ENCODE results near the gene WNK2. TPM values are rescaled to one million over a fixed set of nuclear protein-coding genes. Genes with fewer than 3 reads are reported as not detected.

Gene WNK2
- total RNA-seq, 2 donors from 2014 or later: 174 to 175 TPM

- ATAC-seq: no peak
- intact Hi-C loops (cut with DNase I): no loop called here
- DNase-seq: peak; percentile 12
These were observed 12.4 kb downstream of the WNK2 start for GRCh38 chr9:93196096-93197055.

DNA sequence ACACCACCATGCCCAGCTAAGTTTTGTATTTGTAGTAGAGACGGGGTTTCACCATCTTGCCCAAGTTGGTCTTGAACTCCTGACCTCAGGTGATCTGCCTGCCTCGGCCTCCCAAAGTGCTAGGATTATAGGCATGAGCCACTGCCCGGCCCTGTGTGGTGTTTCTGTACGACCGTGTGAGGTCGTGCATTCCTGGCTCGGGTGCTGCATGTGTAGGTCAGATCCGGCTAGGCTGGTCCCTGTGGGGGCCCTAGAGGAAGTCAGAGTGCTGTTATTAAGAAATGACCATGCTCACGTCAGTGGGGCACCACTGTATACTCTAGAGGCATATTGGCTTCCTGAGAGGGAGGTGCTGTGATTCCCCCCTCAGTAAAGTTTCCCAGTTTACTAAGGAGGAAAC lies 13.7 kb downstream of the WNK2 start:
- DNase-seq (peak; percentile 12), ATAC-seq (no peak)
- intact Hi-C loops (cut with DNase I): no loop called here

- intact Hi-C loops (cut with DNase I): no loop called here
- ATAC-seq (no peak), DNase-seq (peak; percentile 14)
These were observed 14.3 kb downstream of the WNK2 start for GRCh38 chr9:93198117-93198837.

DNA sequence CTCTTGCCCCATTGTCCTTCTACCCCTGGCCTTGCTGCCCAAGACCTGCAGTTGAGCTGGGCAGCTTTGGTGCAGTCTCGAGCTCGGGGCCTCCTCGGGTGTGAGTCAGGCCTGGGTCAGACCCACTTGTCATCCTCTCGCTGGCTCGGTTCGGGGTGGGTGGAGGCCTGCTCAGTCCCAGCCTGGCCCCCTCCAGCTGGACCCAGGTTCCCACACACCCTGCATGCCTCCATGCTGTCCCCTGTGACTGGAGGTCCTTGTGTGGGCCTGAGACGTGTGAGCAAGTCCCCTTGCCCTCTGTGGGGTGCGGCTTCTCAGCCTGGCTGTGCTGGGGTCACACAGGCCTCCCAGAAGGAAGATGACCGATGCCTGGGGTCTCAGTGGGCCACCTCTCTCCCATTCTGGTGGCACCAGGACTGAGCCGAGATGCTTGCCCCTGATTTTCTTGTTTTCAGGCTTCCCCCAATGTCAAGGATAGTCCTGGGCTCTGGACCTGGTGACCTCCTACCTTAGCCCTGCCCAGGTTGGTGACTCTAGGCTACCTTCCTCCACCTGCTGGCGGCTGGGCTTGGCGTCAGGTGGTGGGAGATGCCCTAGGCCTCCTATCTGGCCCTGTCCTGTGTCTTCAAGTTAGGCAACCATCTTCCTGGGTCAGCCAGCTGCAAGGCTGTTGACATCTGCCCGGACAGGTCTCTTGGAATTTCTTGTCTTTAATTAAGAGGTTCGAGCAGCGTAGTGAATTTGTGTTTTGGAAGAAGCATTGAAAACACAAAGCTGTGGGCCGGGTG lies 15.1 kb downstream of the WNK2 start:
- intact Hi-C loops (cut with DNase I): no loop called here
- DNase-seq: peak; percentile 11
- no peak for ATAC-seq

- DNase-seq (peak; percentile 12), ATAC-seq (no peak)
- intact Hi-C loops (cut with DNase I): no loop called here
These were observed 16.5 kb downstream of the WNK2 start for GRCh38 chr9:93200449-93200742.

DNA sequence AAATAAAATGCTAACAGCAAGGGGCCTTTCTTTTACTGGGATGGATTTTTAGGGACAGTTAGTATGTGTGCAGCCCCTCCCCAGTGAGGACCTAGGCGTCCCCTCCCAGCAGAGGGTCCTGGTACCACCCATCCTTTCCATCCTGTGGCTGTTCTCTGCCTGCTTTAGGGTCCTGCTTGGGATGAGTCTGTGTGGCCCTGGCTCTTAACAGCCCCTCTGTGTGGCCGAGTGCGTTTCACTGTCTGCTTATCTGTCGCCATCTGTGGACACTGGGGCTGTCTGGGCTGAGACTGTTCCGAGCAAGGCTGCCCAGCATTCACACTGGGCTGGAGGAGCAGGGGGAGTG lies 17.0 kb downstream of the WNK2 start:
- no peak for ATAC-seq
- DNase-seq: peak; percentile 22
- intact Hi-C loops (cut with DNase I): no loop called here

DNA sequence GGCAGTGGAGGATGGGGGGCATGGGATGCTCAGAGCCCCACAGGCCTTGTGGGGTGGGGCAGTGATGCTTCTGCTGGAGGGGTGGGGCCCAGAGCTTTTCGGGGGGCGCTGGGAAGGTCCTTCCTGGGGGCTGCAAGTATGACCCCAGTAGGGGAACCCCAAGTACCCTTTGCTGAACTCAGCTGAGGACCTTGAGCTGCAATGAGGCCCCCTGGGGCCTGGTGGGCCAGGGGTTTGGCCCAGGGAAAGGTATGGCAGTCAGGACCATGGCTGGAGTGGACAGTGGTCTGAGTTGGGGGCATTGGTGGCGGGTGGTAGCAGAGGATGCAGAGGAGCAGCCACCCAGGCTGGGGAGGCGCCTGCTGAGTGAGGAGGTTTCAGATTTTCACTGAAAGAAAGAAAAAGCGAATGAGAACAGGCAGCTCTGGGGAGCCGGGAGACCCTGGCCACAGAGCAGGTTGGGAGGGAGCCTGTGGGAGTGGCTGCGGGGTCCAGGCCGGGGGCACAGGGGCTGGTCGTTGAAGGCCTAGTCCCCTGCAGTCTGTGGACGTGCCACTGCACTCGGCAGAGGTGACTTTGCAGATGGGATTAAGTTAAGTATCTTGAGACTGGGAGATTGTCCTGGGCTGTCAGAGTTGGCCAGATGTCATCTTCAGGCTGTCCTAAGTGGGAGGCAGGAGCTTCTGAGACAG lies 19.2 kb downstream of the WNK2 start:
- ATAC-seq: no peak
- intact Hi-C loops (cut with DNase I): no loop called here
- peak; percentile 15 for DNase-seq

DNA sequence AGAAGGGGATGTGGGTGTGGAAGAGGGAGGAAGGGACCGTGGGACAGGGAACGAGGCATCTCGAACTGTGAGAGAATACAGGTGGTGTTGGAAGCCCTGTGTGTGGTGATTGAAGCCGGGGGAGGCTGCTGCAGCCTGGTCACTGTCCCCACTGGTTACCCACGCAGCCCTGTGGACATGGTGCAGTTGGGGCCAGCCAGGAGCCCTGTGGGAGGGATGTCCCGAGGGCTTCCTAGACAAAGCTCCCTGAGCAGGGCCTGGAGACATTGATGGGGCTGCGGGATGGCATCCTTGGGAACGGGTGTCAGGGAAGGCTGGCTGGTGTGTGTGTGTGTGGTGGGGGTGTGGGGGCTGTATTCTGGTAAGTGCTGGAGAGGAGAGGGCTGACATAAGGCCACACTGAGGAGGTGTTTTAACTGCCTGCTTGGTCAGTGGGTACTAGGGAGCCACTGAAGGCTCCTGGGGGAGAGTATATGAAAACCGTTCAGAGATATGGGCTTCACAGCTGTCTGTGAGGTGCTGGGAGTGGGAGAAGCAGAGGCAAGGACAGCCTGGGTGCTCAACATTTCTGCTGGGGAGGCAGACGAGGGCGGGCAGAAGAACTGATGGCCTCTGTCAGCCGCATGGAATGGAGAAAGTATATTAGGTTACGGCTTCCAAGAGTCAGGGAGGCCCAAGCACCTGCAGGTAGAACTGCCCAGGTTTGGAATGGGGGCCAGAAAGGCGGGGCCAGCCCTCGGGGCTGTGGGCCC lies 20.0 kb downstream of the WNK2 start:
- DNase-seq: peak; percentile 20
- intact Hi-C loops (cut with DNase I): no loop called here

GRCh38 chr9:93204470-93205043 lies 20.6 kb downstream of the WNK2 start:
- intact Hi-C loops (cut with DNase I): no loop called here
- ATAC-seq: peak; percentile 14 to 31

More for the DNA sequence above, 20.0 kb downstream of the WNK2 start:
- no peak for ATAC-seq

GRCh38 chr9:93205045-93205768 lies 21.3 kb downstream of the WNK2 start:
- DNase-seq (peak; percentile 74), ATAC-seq (peak; percentile 74 to 79)
- intact Hi-C loops (cut with DNase I): no loop called here

More at GRCh38 chr9:93204470-93205043, 20.6 kb downstream of the WNK2 start:
- DNase-seq: peak; percentile 32

- ATAC-seq (no peak), DNase-seq (peak; percentile 30)
- intact Hi-C loops (cut with DNase I): no loop called here
These were observed 22.1 kb downstream of the WNK2 start for GRCh38 chr9:93205896-93206575.

- peak in 1 of 2 donors; percentile 1 for ATAC-seq
- intact Hi-C loops (cut with DNase I): no loop called here
- peak; percentile 13 for DNase-seq
These were observed 22.7 kb downstream of the WNK2 start for GRCh38 chr9:93206576-93207155.

GRCh38 chr9:93207326-93207814 lies 23.4 kb downstream of the WNK2 start:
- peak; percentile 71 to 77 for ATAC-seq
- intact Hi-C loops (cut with DNase I): no loop called here
- DNase-seq: peak; percentile 48

GRCh38 chr9:93207860-93208734 lies 24.2 kb downstream of the WNK2 start:
- ATAC-seq (no peak), DNase-seq (peak; percentile 4)
- intact Hi-C loops (cut with DNase I): no loop called here

- no peak for DNase-seq
These were observed 25.2 kb downstream of the WNK2 start for GRCh38 chr9:93209097-93209496.

More at GRCh38 chr9:93209097-93209496, 25.2 kb downstream of the WNK2 start:
- intact Hi-C loops (cut with DNase I): no loop called here
- no peak for ATAC-seq

All from left cardiac atrium (tissue), 4 donors.